Measurements from ENCODE around the gene VEZT. TPM values are rescaled to one million over a fixed set of nuclear protein-coding genes. Genes with fewer than 3 reads are reported as not detected.

VEZT gene
- total and polyA plus RNA-seq, 10 of the 15 experiments (the other 5 are each of a cell fraction or from before 2014, with no cell fraction given) = 32.8 to 134 (median 66.2) TPM

DNA sequence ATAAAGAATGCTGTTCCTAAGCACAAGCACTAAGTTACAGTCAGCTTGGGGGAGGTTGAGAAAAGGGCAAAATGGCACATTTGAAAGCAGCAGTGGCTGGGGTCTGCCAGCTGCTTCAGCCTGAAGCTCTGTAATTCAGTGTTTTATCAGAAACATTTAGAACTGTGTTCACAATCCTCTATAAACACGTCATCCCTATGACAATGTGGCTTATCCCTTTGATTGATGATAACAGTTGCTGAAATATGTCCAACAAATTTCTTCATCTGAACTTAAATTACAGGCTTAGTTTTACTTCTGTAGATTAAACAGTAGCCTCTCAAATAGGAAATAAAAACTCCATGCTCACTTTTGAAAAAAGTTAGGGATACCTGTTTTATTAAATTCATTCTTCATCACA is 108.8 kb downstream of the VEZT start:
- no peak for FAIRE-seq
- no peak for DNase-seq (ENCODE audit: low read depth, low spot score)
- Histone ChIP-seq H3K36me3 (ENCODE audit: control insufficient read depth in 2 of 2, insufficient read depth in 2 of 2, low read length in 1 of 2) (no peaks in the 10 kb centered on the region), H3K9ac (ENCODE audit: control insufficient read depth, insufficient read depth, low read length) (no peak overlapping the region), H3K79me2 (ENCODE audit: control insufficient read depth, insufficient read depth, low read length) (no peaks in the 10 kb centered on the region), H3K27ac (ENCODE audit: control insufficient read depth, insufficient read depth) (no peak overlapping the region), H3K4me3 (no peak overlapping the region), H2AFZ (ENCODE audit: control insufficient read depth, low read depth, low read length) (no peak overlapping the region), H3K4me2 (ENCODE audit: control insufficient read depth, insufficient read depth) (no peak overlapping the region), H3K27me3 (replicated peaks in 1 of 2; ENCODE audit: control insufficient read depth in 2 of 2, insufficient read depth in 2 of 2, low read length in 1 of 2) (no peaks in the 10 kb centered on the region), H3K9me3 (replicated peaks; ENCODE audit: control insufficient read depth, insufficient read depth, low read length) (no peaks in the 10 kb centered on the region), H4K20me1 (ENCODE audit: control insufficient read depth, insufficient read depth) (no peaks in the 10 kb centered on the region), H3K4me1 (ENCODE audit: control insufficient read depth, insufficient read depth, low read length) (no peaks in the 10 kb centered on the region)
- in situ Hi-C loops (cut with MboI) (no loop called here), intact Hi-C loops (cut with micrococcal nuclease; ENCODE audit: unreplicated experiment) (no loop called here)
- WGBS (ENCODE audit: insufficient coverage, insufficient replicate concordance, low lambda C conversion rate, missing lambda C conversion rate) = 27% methylated on average over 1 of the region's 1 CpG
- TF ChIP-seq NRF1 (conservative IDR thresholded peaks at IDR 0.05; ENCODE audit: low read depth, low read length) (no peak), ZNF384 (IDR thresholded peaks at IDR 0.05; ENCODE audit: borderline replicate concordance, low read depth, low read length) (no peak), CBFB (IDR thresholded peaks at IDR 0.05; ENCODE audit: low read depth) (no peak), TBL1XR1 (IDR thresholded peaks at IDR 0.05; ENCODE audit: low read depth, low read length) (no peak), BACH1 (IDR thresholded peaks at IDR 0.05; ENCODE audit: borderline replicate concordance) (no peak)
- POLR2A ChIA-PET = no interaction called here
- SMC1A ChIA-PET (ENCODE audit: uncharacterized antibody, unreplicated experiment) = interaction anchor here (0.7 to 1.1 kb wide), 2 partner anchors 12 to 227 kb away, joined by 3 to 5 read pairs; no protein-coding TSS in a partner anchor
- RAD21 ChIA-PET (ENCODE audit: unreplicated experiment) = interaction anchor here (1.4 kb wide), 1 partner anchor 208 kb away, joined by 5 read pairs; no protein-coding TSS in a partner anchor
- ATAC-seq = no peak
- CTCF ChIA-PET = interaction anchor here (0.6 to 1.4 kb wide), 2 partner anchors 17 to 56 kb away, joined by 3 to 4 read pairs; no protein-coding TSS in a partner anchor
- no TSS peak for BruUV-seq (replicated peaks)

- ChIA-PET RAD21 (ENCODE audit: unreplicated experiment) (interaction anchor here (1.4 kb wide), 1 partner anchor 208 kb away, joined by 5 read pairs; no protein-coding TSS in a partner anchor), SMC1A (ENCODE audit: uncharacterized antibody, unreplicated experiment) (no interaction called here), POLR2A (no interaction called here), CTCF (interaction anchor here (0.6 kb wide), 1 partner anchor 55 kb away, joined by 3 read pairs; no protein-coding TSS in a partner anchor)
- no peaks in the 10 kb centered on the region for H4K20me1 ChIP-seq (ENCODE audit: control insufficient read depth, insufficient read depth)
- H3K9ac ChIP-seq (ENCODE audit: control insufficient read depth, insufficient read depth, low read length) = no peak overlapping the region
- no peaks in the 10 kb centered on the region for H3K27me3 ChIP-seq (replicated peaks in 1 of 2; ENCODE audit: control insufficient read depth in 2 of 2, insufficient read depth in 2 of 2, low read length in 1 of 2)
- DNase-seq (ENCODE audit: low read depth, low spot score) (no peak), FAIRE-seq (no peak), ATAC-seq (no peak)
- no TSS peak for BruUV-seq (replicated peaks)
- H3K4me2 ChIP-seq (ENCODE audit: control insufficient read depth, insufficient read depth) = no peak overlapping the region
- no peaks in the 10 kb centered on the region for H3K36me3 ChIP-seq (ENCODE audit: control insufficient read depth in 2 of 2, insufficient read depth in 2 of 2, low read length in 1 of 2)
- H2AFZ ChIP-seq (ENCODE audit: control insufficient read depth, low read depth, low read length) = no peak overlapping the region
- no peaks in the 10 kb centered on the region for H3K9me3 ChIP-seq (replicated peaks; ENCODE audit: control insufficient read depth, insufficient read depth, low read length)
- no peak overlapping the region for H3K4me3 ChIP-seq
- no peak overlapping the region for H3K27ac ChIP-seq (ENCODE audit: control insufficient read depth, insufficient read depth)
- in situ Hi-C loops (cut with MboI) (no loop called here), intact Hi-C loops (cut with micrococcal nuclease; ENCODE audit: unreplicated experiment) (no loop called here)
- H3K79me2 ChIP-seq (ENCODE audit: control insufficient read depth, insufficient read depth, low read length) = no peaks in the 10 kb centered on the region
- WGBS (ENCODE audit: insufficient coverage, insufficient replicate concordance, low lambda C conversion rate, missing lambda C conversion rate) = 36% methylated on average over 5 of the region's 5 CpGs
- no peaks in the 10 kb centered on the region for H3K4me1 ChIP-seq (ENCODE audit: control insufficient read depth, insufficient read depth, low read length)
- TF ChIP-seq, protein P1, sequence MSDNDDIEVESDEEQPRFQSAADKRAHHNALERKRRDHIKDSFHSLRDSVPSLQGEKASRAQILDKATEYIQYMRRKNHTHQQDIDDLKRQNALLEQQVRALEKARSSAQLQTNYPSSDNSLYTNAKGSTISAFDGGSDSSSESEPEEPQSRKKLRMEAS (IDR thresholded peaks at IDR 0.05; ENCODE audit: low read depth, low read length) = no peak
- no peak for TF ChIP-seq STAT3 (IDR thresholded peaks at IDR 0.05; ENCODE audit: low read depth, low read length)
- TF ChIP-seq, protein P2, sequence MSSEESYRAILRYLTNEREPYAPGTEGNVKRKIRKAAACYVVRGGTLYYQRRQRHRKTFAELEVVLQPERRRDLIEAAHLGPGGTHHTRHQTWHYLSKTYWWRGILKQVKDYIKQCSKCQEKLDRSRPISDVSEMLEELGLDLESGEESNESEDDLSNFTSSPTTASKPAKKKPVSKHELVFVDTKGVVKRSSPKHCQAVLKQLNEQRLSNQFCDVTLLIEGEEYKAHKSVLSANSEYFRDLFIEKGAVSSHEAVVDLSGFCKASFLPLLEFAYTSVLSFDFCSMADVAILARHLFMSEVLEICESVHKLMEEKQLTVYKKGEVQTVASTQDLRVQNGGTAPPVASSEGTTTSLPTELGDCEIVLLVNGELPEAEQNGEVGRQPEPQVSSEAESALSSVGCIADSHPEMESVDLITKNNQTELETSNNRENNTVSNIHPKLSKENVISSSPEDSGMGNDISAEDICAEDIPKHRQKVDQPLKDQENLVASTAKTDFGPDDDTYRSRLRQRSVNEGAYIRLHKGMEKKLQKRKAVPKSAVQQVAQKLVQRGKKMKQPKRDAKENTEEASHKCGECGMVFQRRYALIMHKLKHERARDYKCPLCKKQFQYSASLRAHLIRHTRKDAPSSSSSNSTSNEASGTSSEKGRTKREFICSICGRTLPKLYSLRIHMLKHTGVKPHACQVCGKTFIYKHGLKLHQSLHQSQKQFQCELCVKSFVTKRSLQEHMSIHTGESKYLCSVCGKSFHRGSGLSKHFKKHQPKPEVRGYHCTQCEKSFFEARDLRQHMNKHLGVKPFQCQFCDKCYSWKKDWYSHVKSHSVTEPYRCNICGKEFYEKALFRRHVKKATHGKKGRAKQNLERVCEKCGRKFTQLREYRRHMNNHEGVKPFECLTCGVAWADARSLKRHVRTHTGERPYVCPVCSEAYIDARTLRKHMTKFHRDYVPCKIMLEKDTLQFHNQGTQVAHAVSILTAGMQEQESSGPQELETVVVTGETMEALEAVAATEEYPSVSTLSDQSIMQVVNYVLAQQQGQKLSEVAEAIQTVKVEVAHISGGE (CRISPR knock-in tag; IDR thresholded peaks at IDR 0.05) = no peak
- no peak for TF ChIP-seq SREBF1 (IDR thresholded peaks at IDR 0.05; ENCODE audit: low read length)
- no peak for TF ChIP-seq E2F8 (IDR thresholded peaks at IDR 0.05; ENCODE audit: low read depth, partially characterized antibody)
Observed at GRCh38 chr12:95326855-95327254, 109.2 kb downstream of the VEZT start.
